Cardiac muscle cell (in vitro differentiated cells and primary cell): ENCODE results near the gene RANBP1. TPM values are rescaled to one million over a fixed set of nuclear protein-coding genes. Genes with fewer than 3 reads are reported as not detected.

Experiments
- DNase-seq, 2 donors: peaks; one replicate each; pipeline versions ENCODE4 v3.0.0 to v3.0.0-alpha.2; 2010 to 2017; ENCODE audit warnings: low read depth in 1 of 2, low spot score in 1 of 2
- H3K27ac ChIP-seq: fragments of 200-600 bp; sonication (generic); 2 replicates; pipeline ENCODE4 v1.5.1; 2016
- H3K27me3 ChIP-seq: fragments of 200-600 bp; sonication (generic); 2 replicates; pipeline ENCODE4 v1.6.0; 2016; ENCODE audit warnings: control low read depth
- H3K36me3 ChIP-seq: fragments of 200-600 bp; sonication (generic); 2 replicates; pipeline ENCODE4 v1.5.1; 2016; ENCODE audit warnings: control low read depth
- H3K4me1 ChIP-seq: fragments of 200-600 bp; sonication (generic); 2 replicates; pipeline ENCODE4 v1.8.1; 2017; ENCODE audit warnings: low read depth, mild to moderate bottlenecking, mixed run types
- H3K4me3 ChIP-seq: fragments of 200-600 bp; sonication (generic); 2 replicates; pipeline ENCODE4 v1.5.1; 2016; ENCODE audit warnings: mild to moderate bottlenecking
- H3K9me3 ChIP-seq: fragments of 200-600 bp; sonication (generic); 2 replicates; pipeline ENCODE4 v1.5.1; 2017; ENCODE audit warnings: low read depth, mild to moderate bottlenecking, control low read depth
- CTCF ChIP-seq: IDR thresholded peaks from 2 replicates; pipeline ENCODE4 v1.5.1; 2012; ENCODE audit warnings: low read depth, mild to moderate bottlenecking, low read length
- polyA plus RNA-seq: library from polyadenylated mRNA; unstranded; fragments of >200 nt; fragmentation: Nextera tagmentation; extraction: Ambion mirVana; gene quantifications from 2 replicates; pipeline ENCODE4 v1.2.1, GENCODE V29; 2016
- total RNA-seq: library from RNA; depleted of rRNA; stranded (reverse); fragments of >200 nt; gene quantifications from 2 replicates; pipeline ENCODE4 v1.2.3, GENCODE V29; 2016

The RANBP1 gene
- total and polyA plus RNA-seq, 2 experiments from 2014 or later = 252 to 271 TPM

GRCh38 chr22:20123366-20124082 lies 7.6 kb downstream of the RANBP1 start:
- Histone ChIP-seq H3K27ac (no peak overlapping the region), H3K27me3 (no peaks in the 10 kb centered on the region), H3K36me3 (peaks cover 53% of the 10 kb centered on the region), H3K4me1 (peaks cover 4% of the 10 kb centered on the region), H3K9me3 (no peaks in the 10 kb centered on the region), H3K4me3 (no peak overlapping the region)
- TF ChIP-seq CTCF = no peak
- no peak for DNase-seq

GRCh38 chr22:20124083-20124787 lies 8.3 kb downstream of the RANBP1 start:
- Histone ChIP-seq H3K4me1 (no peaks in the 10 kb centered on the region), H3K9me3 (no peaks in the 10 kb centered on the region), H3K27me3 (no peaks in the 10 kb centered on the region), H3K27ac (no peak overlapping the region), H3K4me3 (no peak overlapping the region), H3K36me3 (peaks cover 51% of the 10 kb centered on the region)
- no peak for DNase-seq
- TF ChIP-seq CTCF = no peak

GRCh38 chr22:20125201-20126174 lies 9.6 kb downstream of the RANBP1 start:
- Histone ChIP-seq H3K27me3 (no peaks in the 10 kb centered on the region), H3K36me3 (peaks cover 39% of the 10 kb centered on the region), H3K9me3 (no peaks in the 10 kb centered on the region), H3K4me1 (no peaks in the 10 kb centered on the region), H3K4me3 (no peak overlapping the region), H3K27ac (no peak overlapping the region)
- no peak for DNase-seq
- TF ChIP-seq CTCF = no peak

- peak overlapping the region; percentile 51 for H3K27ac ChIP-seq
- H3K36me3 ChIP-seq = peaks cover 36% of the 10 kb centered on the region
- H3K9me3 ChIP-seq = no peaks in the 10 kb centered on the region
- no peak overlapping the region for H3K4me3 ChIP-seq
- H3K4me1 ChIP-seq = no peaks in the 10 kb centered on the region
- no peak for TF ChIP-seq CTCF
- DNase-seq = no peak
- no peaks in the 10 kb centered on the region for H3K27me3 ChIP-seq
Measured at GRCh38 chr22:20126284-20127029, 10.6 kb downstream of the RANBP1 start.
